ENCODE data around the gene YPEL4.

The YPEL4 gene

DNA sequence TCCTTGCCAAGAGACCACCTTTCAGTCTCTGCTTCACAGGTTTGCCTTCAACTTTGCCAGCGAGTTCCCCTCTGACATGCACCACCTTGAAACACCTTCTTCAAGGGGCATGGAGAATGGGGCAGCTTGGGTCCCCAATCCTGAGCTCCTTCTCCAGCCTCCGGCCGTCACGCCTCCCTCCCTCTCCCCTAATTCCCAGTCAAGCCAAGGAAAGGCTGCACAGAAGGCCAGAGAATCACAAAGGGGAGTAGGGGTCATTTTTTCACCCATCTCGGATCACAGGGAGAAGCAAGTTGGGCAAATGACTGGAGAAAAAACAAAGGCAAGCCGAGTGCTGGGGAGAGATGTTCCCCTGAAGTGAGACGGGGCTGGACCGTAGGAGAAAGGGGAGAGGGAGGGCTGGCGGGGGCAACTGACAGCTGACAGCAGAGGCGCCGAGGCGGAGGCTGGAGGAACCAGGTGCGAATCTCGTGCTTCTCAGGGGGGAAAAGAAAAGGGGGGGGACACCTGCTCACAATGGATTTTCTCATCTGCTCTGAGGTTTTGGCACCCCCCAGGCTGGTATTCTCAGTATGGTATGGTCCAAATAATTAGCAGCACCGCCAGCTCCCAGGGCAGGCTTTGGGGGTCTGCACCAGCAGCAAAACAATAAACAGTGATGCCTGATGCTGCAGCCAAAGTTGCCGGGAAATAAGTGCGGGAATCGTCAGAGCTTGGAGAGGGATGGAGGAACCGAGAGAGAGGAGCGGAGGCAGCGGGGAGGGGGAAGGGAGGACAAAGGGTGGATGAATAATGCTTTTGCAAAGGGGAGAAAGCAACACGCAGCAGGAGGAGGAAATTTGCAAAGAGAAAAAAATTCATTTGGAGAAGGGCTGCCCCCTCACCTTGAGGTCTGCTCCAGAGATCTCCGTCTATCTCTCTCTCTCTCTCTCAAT, 644 bp downstream of the YPEL4 start:
- DNase-seq, result no peak

DNA sequence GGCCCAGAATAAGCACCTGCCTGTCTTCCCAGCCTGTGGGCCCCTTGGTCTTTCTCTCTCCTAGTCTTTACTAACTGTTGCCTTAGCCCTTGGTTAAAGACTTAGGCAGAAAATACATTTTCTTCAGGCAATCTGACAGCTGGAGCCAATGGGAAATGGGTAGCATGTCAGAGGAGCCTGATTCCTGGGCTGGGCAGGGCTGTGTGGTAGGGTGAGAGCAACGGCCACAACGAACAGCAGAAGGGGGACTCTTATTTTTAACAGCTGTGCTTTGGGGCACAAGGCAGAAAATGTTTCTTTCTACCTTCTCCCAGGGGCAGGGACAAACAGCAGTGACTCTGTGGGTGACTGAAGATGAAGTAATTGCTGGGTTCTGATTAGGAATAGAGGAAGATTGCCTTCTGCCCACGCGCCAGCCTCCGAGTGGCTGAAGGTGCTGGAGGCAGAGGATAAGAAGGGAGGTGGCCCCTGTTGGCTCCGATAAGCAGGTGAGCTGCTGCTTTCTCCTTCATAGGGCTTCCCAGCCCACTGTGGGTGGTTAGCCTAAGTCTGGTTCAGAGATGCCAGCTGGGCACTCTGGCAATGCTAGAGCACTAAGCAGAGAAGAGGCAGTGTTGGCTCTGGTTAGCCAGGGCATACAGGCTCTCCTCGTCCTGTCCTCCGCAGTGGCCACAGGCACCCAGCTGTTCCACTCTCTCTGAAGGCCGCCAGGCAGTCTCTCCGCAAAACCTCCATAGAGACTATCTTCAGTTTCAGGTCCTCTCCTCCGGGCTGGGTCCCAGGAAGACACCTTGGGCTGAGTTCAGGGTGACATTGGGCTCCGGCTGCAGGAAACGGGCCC, 1.5 kb downstream of the YPEL4 start:
- no peak for DNase-seq

- DNase-seq, result no peak
These were observed 2.3 kb downstream of the YPEL4 start for GRCh38 chr11:57647372-57647771.

GRCh38 chr11:57646799-57647303, 2.9 kb downstream of the YPEL4 start:
- no peak for DNase-seq

GRCh38 chr11:57646194-57646798, 3.4 kb downstream of the YPEL4 start:
- DNase-seq, result no peak

- DNase-seq, result no peak
These were observed 4.0 kb downstream of the YPEL4 start for GRCh38 chr11:57645689-57646085.

- no peak for DNase-seq
These were observed 4.7 kb downstream of the YPEL4 start for GRCh38 chr11:57644748-57645688.

GRCh38 chr11:57643802-57644201, 5.9 kb downstream of the YPEL4 start:
- no peak for DNase-seq

DNA sequence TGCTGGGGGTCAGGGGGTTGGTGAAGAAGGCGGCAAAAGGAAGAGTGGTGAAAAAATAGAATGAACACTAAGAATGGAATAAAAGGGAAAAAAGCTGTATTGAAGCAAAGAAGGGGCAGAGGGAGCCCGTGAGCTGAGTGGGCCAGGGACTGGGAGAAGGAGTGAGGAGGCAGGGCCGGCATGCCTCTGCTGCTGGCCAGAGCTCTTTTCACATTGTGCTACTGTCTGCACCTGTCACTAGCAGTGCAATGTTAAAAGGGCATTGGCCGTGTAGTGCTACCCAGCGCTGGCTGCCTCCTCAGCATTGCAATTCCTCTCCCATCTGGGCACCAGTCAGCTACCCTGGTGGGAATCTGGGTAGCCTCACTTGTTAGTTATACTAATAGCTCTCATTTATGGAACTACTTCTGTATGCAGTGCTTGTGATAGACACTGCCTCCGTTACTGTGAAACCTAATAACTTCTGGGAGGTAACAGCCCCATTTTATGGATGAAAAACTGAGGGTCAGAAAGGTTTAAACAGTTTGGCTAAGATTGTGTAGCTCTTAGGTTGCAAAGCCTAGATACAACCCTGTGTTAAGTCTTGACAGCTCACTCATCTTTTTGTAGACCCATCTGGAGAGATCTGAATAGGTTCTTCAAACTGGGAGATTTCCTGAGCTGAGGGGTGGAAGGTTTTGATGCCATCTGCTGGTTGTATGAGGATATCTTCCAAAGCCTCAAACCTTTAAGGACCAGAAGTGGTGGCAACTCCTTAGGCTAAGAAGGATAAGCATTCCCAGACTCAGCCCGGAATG, 8.5 kb downstream of the YPEL4 start:
- DNase-seq, result peak; percentile 23

- no peak for DNase-seq
These were observed 9.5 kb downstream of the YPEL4 start for GRCh38 chr11:57640068-57640800.

- DNase-seq, result no peak
These were observed 10.2 kb downstream of the YPEL4 start for GRCh38 chr11:57639321-57640067.

GRCh38 chr11:57638811-57639320, 10.8 kb downstream of the YPEL4 start:
- no peak for DNase-seq

- DNase-seq, result no peak
These were observed 11.5 kb downstream of the YPEL4 start for GRCh38 chr11:57638005-57638781.

- DNase-seq, result no peak
These were observed 12.1 kb downstream of the YPEL4 start for GRCh38 chr11:57637626-57638004.

GRCh38 chr11:57635246-57635645, 14.5 kb downstream of the YPEL4 start:
- no peak for DNase-seq

- no peak for DNase-seq
These were observed 15.4 kb downstream of the YPEL4 start for GRCh38 chr11:57634311-57634710.

DNA sequence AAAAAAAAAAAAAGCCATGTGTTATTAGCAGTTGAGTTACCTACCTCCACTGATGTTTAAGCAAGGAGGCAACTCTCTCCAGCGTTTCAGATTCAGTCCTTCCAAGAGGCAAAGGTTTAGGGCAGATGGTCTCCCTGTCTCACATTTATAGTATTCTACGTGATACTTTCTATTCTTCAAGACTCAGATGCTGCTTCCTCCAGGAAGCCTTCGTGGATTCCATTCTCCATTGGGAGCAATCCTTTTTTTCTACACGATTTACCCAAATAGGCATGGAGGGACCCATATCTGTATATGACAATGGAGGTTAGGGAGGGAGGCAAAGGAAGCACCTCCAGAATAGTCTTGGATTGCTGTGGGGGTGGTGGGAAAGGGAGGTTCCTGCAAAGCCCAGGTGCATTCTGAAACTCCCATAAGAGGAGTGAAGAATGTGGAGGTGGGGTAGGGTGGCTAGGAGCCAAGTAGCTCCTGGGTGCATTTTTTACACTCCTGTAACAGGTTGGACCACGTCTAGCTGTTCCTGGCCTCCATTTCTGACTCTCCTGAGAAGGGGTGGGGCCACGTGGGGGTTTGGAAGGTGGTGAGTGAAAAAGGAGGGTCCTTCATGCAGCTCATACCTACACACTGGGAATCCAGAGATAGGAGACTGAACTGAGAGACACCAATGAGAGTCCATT, 16.2 kb downstream of the YPEL4 start:
- no peak for DNase-seq

DNA sequence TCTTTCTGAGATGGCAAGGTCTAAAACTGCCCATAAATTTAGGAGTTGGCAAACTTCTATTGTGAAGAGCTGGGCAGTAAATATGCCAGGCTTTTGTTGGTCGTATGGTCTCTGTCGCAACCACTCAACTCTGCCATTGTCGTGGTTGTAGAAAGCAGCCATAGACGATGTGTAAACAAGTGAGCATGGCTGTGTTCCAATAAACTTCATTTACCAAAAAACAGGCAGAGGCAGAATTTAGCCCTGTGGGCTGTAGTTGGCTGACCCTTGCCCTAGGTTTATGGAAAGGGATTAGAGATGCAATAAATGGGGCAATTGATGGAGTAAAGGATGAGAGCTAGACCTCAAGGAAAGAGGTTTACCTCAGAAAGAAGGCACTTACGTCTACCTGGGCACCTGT, 17.6 kb downstream of the YPEL4 start:
- DNase-seq, result no peak

All from NCI-H2081 treated with DMSO at 0.1 percent for 48 hours (cell line).